K562 (cell line): ENCODE measurements around the gene LCN15. TPM values are rescaled to one million over a fixed set of nuclear protein-coding genes. Genes with fewer than 3 reads are reported as not detected.

Experiments used
- ARID4B ChIP-seq: sonication (generic); formaldehyde crosslinking; IDR thresholded peaks from 2 replicates; pipeline ENCODE4 v1.8.0; 2022; ENCODE audit warnings: mild to moderate bottlenecking, missing genetic modification reagents
- CBX1 ChIP-seq: sonication (generic); IDR thresholded peaks from 2 replicates; pipeline ENCODE4 v1.6.1; 2016; ENCODE audit warnings: antibody characterized with exemption, low read depth, mild to moderate bottlenecking
- CBX5 ChIP-seq: IDR thresholded peaks from 2 replicates; pipeline ENCODE4 v1.6.1; 2014; ENCODE audit warnings: low read depth, borderline replicate concordance
- CGGBP1 ChIP-seq: fragments of 250-450 bp; sonication (Bioruptor Pico); IDR thresholded peaks from 2 replicates; pipeline ENCODE4 v1.9.0; 2021; ENCODE audit warnings: mild to moderate bottlenecking
- DACH1 ChIP-seq: fragments of 450-650 bp; IDR thresholded peaks from 2 replicates; pipeline ENCODE4 v1.6.1; 2018; ENCODE audit not compliant: partially characterized antibody
- DEAF1 ChIP-seq: fragments of 450-650 bp; formaldehyde crosslinking; IDR thresholded peaks from 2 replicates; pipeline ENCODE4 v1.4.0; 2020; ENCODE audit warnings: mild to moderate bottlenecking, moderate library complexity
- ELK1 ChIP-seq: sonication (generic); formaldehyde crosslinking; IDR thresholded peaks from 2 replicates; pipeline ENCODE4 v1.8.1; 2022; ENCODE audit warnings: missing genetic modification reagents
- GTF2B ChIP-seq: IDR thresholded peaks from 2 replicates; pipeline ENCODE4 v1.6.1; 2011; ENCODE audit not compliant: insufficient read length; ENCODE audit errors: extremely low read depth
- ILF3 ChIP-seq: fragments of 450-650 bp; IDR thresholded peaks from 2 replicates; pipeline ENCODE4 v1.6.1; 2018; ENCODE audit warnings: antibody characterized with exemption, mild to moderate bottlenecking, moderate library complexity, borderline replicate concordance
- MLLT1 ChIP-seq, 2 experiments: fragments of 450-650 bp; IDR thresholded peaks; 2 replicates each; pipeline ENCODE4 v1.6.1; 2016
- PTTG1 ChIP-seq: fragments of 450-650 bp; IDR thresholded peaks from 2 replicates; pipeline ENCODE4 v1.6.1; 2016; ENCODE audit warnings: low read depth, mild to moderate bottlenecking, missing genetic modification characterization, missing compliant biosample characterization
- RBM22 ChIP-seq: fragments of 200-400 bp; formaldehyde crosslinking; IDR thresholded peaks from 2 replicates; pipeline ENCODE4 v1.6.1; 2018; ENCODE audit warnings: low read length, low read depth; ENCODE audit not compliant: poor library complexity, severe bottlenecking
- RCOR1 ChIP-seq, 2 experiments: IDR thresholded peaks; 2 replicates each; pipeline ENCODE4 v1.6.1; 2012; ENCODE audit warnings: low read depth in 2 of 2, low read length in 2 of 2, borderline replicate concordance in 1 of 2, improper control_type of control experiment in 1 of 2
- STAG1 ChIP-seq: sonication (generic); formaldehyde crosslinking; IDR thresholded peaks from 2 replicates; pipeline ENCODE4 v1.5.0; 2020; ENCODE audit warnings: missing genetic modification reagents, borderline replicate concordance
- TBP ChIP-seq: optimal IDR thresholded peaks from 2 replicates; pipeline ENCODE3; 2011; ENCODE audit warnings: low read depth, low read length, improper control_type of control experiment
- TEAD4 ChIP-seq, 2 experiments: sonication (generic) in 1 of 2; formaldehyde crosslinking in 1 of 2; IDR thresholded peaks; 2 replicates each; pipeline versions ENCODE4 v1.6.1 to v1.8.0; 2012 to 2022; ENCODE audit warnings: borderline replicate concordance in 1 of 2, inconsistent platforms in 1 of 2, low read length in 1 of 2, mild to moderate bottlenecking in 1 of 2, missing genetic modification reagents in 1 of 2
- TFAM ChIP-seq: fragments of 250-450 bp; sonication (Bioruptor Pico); conservative IDR thresholded peaks from 2 replicates; pipeline ENCODE4 v1.5.0; 2021; ENCODE audit warnings: mild to moderate bottlenecking, moderate library complexity
- ZNF146 ChIP-seq: IDR thresholded peaks from one replicate; pipeline ENCODE4 v1.6.1; 2018; ENCODE audit warnings: missing compliant biosample characterization; ENCODE audit not compliant: unreplicated experiment
- polyA plus RNA-seq, 8 experiments: library from polyadenylated mRNA; depleted of rRNA in 4 of 8; stranded (reverse) in 5 of 8; unstranded in 3 of 8; fragments of >200 nt; fragmentation: Nextera tagmentation in 2 of 8; fragmentation: Illumina TruSeq in 1 of 8; extraction: Ambion mirVana in 2 of 8; extraction: Trizol in 1 of 8; gene quantifications; 2 replicates each; pipeline versions ENCODE4 v1.2.1 to v1.2.3, GENCODE V29; 2011 to 2014; ENCODE audit warnings: inconsistent platforms in 1 of 8, missing spikeins in 1 of 8
- total RNA-seq, 7 experiments: library from RNA; depleted of rRNA in 6 of 7; stranded (reverse); fragments of >200 nt in 6 of 7; fragmentation: Illumina TruSeq in 2 of 7; extraction: Trizol in 2 of 7; gene quantifications; 2 replicates each; pipeline versions ENCODE4 v1.2.1 to v1.2.3, GENCODE V29; 2011 to 2021; ENCODE audit warnings: low replicate concordance in 1 of 7

The LCN15 gene
- total and polyA plus RNA-seq, 9 of the 15 experiments (the other 6 are each of a cell fraction or from before 2014, with no cell fraction given), result 0.66 TPM; not detected in 8

GRCh38 chr9:136728080-136728547, 36.2 kb downstream of the LCN15 start (continued):
- TF ChIP-seq ARID4B (CRISPR knock-in tag), result peak; percentile 98
- TF ChIP-seq RCOR1 (IDR thresholded peaks at IDR 0.05; ENCODE audit: borderline replicate concordance in 1 of 2, low read depth in 2 of 2, low read length in 2 of 2), result peak; percentile 16 to 70; a peak in 3 of 4 replicates
- 0 out of 2 replicates have a peak, but pooled peaks have one; percentile 65 for TF ChIP-seq CGGBP1 (CRISPR knock-in tag)
- no peak for TF ChIP-seq ZNF146 (CRISPR knock-in tag)
- TF ChIP-seq TBP, result no peak
- TF ChIP-seq MLLT1 (IDR thresholded peaks at IDR 0.05), result peak in 1 of 2 experiments; percentile 41; a peak in 1 of 4 replicates
- TF ChIP-seq TEAD4 (IDR thresholded peaks at IDR 0.05; ENCODE audit: low read length), result peak; percentile 20
- no peak for TF ChIP-seq TEAD4 (CRISPR knock-in tag; IDR thresholded peaks at IDR 0.05; ENCODE audit: borderline replicate concordance)
- TF ChIP-seq STAG1 (CRISPR knock-in tag), result peak; percentile 35; the same call in 1 of the 2 replicates
- no peak for TF ChIP-seq DACH1
- TF ChIP-seq GTF2B, result peak; percentile 77
- TF ChIP-seq ILF3, result peak; percentile 86; the same call in 1 of the 2 replicates
- no peak for TF ChIP-seq ELK1 (CRISPR knock-in tag)
- no peak for TF ChIP-seq PTTG1 (tag)
- TF ChIP-seq RBM22, result peak; percentile 99
- no peak for TF ChIP-seq TFAM (CRISPR knock-in tag)
- no peak for TF ChIP-seq DEAF1 (CRISPR knock-in tag)
- peak; percentile 80 for TF ChIP-seq CBX1
- peak; percentile 35; the same call in 1 of the 2 replicates for TF ChIP-seq CBX5
